WTC11 (cell line): ENCODE data around the gene NELFCD. TPM values are rescaled to one million over a fixed set of nuclear protein-coding genes. Genes with fewer than 3 reads are reported as not detected.

Experiments
- ATAC-seq: fragments of 200-7000 bp; cut with Tn5 transposase; 2 replicates; pipeline ENCODE4 v1.10.0; 2021; ENCODE audit warnings: mild to moderate bottlenecking, moderate library complexity
- CTCF ChIA-PET: fragments of 300-600 bp; sonication (Branson Sonifier 250); formaldehyde crosslinking; loops from one replicate; lab custom pipeline; 2021; ENCODE audit warnings: antibody characterized with exemption; lab: Charles Lee
- POLR2A ChIA-PET: fragments of 350-600 bp; sonication (Branson Sonifier 250); formaldehyde crosslinking; loops from one replicate; lab custom pipeline; 2021; ENCODE audit warnings: antibody characterized with exemption; lab: Charles Lee
- DNase-seq: peaks from one replicate; pipeline ENCODE4 v3.0.0; 2021; ENCODE audit warnings: low spot score
- H3K27ac Mint-ChIP-seq: 2 replicates; pipeline ENCODE4 v1.8.0; 2021; ENCODE audit warnings: mixed read lengths
- H3K27me3 Mint-ChIP-seq: 2 replicates; pipeline ENCODE4 v1.8.0; 2021; ENCODE audit warnings: low read depth, mild to moderate bottlenecking, moderate library complexity, mixed read lengths
- H3K36me3 Mint-ChIP-seq: 2 replicates; pipeline ENCODE4 v1.8.0; 2021; ENCODE audit warnings: mixed read lengths
- H3K4me1 Mint-ChIP-seq: 2 replicates; pipeline ENCODE4 v1.8.0; 2022; ENCODE audit warnings: mixed read lengths
- H3K4me3 Mint-ChIP-seq: 2 replicates; pipeline ENCODE4 v1.8.0; 2021; ENCODE audit warnings: mild to moderate bottlenecking, moderate library complexity, mixed read lengths
- H3K9me3 Mint-ChIP-seq: 2 replicates; pipeline ENCODE4 v1.8.0; 2021; ENCODE audit warnings: mixed read lengths
- ATF1 ChIP-seq: sonication (generic); formaldehyde crosslinking; IDR thresholded peaks from 2 replicates; pipeline ENCODE4 v1.8.1; 2023; ENCODE audit warnings: mild to moderate bottlenecking, moderate library complexity, missing genetic modification reagents
- ETV6 ChIP-seq: sonication (generic); formaldehyde crosslinking; IDR thresholded peaks from 2 replicates; pipeline ENCODE4 v1.8.1; 2022; ENCODE audit warnings: mild to moderate bottlenecking, missing genetic modification reagents
- NR2C2 ChIP-seq: sonication (generic); formaldehyde crosslinking; IDR thresholded peaks from 2 replicates; pipeline ENCODE4 v1.8.0; 2022; ENCODE audit warnings: mild to moderate bottlenecking, missing genetic modification reagents
- OVOL2 ChIP-seq: fragments of 250-450 bp; sonication (Bioruptor Pico); IDR thresholded peaks from 2 replicates; pipeline ENCODE4 v1.9.0; 2021; ENCODE audit warnings: mild to moderate bottlenecking, borderline replicate concordance
- TP53 ChIP-seq: sonication (generic); formaldehyde crosslinking; IDR thresholded peaks from 2 replicates; pipeline ENCODE4 v1.8.1; 2023; ENCODE audit warnings: mild to moderate bottlenecking, missing genetic modification reagents
- ZNF281 ChIP-seq: sonication (generic); formaldehyde crosslinking; IDR thresholded peaks from 2 replicates; pipeline ENCODE4 v1.8.0; 2023; ENCODE audit warnings: mild to moderate bottlenecking, missing genetic modification reagents
- ZNF425 ChIP-seq: fragments of 250-450 bp; sonication (Bioruptor Pico); conservative IDR thresholded peaks from 2 replicates; pipeline ENCODE4 v1.9.0; 2021; ENCODE audit warnings: mild to moderate bottlenecking
- ZNF512 ChIP-seq: sonication (generic); formaldehyde crosslinking; IDR thresholded peaks from 2 replicates; pipeline ENCODE4 v1.8.1; 2022; ENCODE audit warnings: missing genetic modification reagents, borderline replicate concordance
- ZNF671 ChIP-seq: fragments of 250-450 bp; sonication (Bioruptor Pico); IDR thresholded peaks from 2 replicates; pipeline ENCODE4 v1.8.0; 2021; ENCODE audit warnings: mild to moderate bottlenecking
- total RNA-seq: library from RNA; stranded (reverse); gene quantifications from 3 replicates; pipeline ENCODE4 v1.2.3, GENCODE V29; 2021
- TF ChIP-seq, protein P1 (sequence below): sonication (generic); formaldehyde crosslinking; IDR thresholded peaks from 2 replicates; pipeline ENCODE4 v1.8.1; 2022; ENCODE audit warnings: low read depth, missing genetic modification reagents, borderline replicate concordance
- TF ChIP-seq, protein P2 (sequence below): sonication (generic); formaldehyde crosslinking; IDR thresholded peaks from 2 replicates; pipeline ENCODE4 v1.8.1; 2023; ENCODE audit warnings: mild to moderate bottlenecking, missing genetic modification reagents, borderline replicate concordance
- TF ChIP-seq, protein P3 (sequence below): sonication (generic); formaldehyde crosslinking; conservative IDR thresholded peaks from 2 replicates; pipeline ENCODE4 v1.8.1; 2023; ENCODE audit warnings: mild to moderate bottlenecking, low read depth, missing genetic modification reagents, moderate library complexity

Gene NELFCD
- total RNA-seq, 1 experiment from 2014 or later = 66.9 TPM

DNA sequence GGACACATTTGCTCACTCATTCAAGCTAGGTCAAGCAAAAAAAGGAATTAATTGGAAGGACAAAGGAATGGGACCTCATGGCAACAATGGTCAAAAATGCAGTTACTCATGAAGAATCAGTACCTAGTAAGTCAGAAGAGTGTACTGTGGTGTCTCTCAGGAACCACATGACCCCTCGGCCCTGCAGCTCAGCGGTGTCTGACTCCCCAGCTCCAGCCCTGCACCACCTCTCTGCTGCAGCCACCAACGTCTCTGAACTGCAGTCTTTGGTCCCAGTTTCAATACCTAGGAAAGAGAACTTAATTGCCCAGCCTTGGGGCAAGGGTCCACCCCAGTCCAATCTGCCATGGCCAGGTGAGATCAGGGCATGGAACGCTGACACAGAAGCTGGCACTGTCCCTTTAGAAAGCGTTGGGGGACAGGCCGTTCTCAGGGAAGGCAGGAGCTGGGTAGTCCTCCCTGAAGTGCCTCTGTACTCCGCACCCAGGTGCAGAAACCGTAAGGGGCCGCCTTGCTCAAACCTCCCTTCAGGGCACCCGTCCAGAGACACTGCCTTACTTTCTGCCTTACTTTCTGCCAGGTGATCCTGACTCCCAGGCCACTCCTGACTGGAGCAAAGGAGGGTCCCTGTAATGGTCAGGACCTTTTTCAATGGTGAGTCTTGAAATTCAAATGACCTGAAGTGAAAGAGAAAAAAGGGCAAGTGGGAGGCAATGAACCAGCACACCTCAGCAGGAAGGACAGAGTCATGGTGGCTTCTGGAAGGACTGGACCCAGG, 13.2 kb upstream of the NELFCD start:
- Mint-ChIP-seq H3K36me3 (peaks cover 3% of the 10 kb centered on the region; the same call in 1 of the 2 replicates), H3K27me3 (no peaks in the 10 kb centered on the region; the same call in 1 of the 2 replicates), H3K4me3 (no peak overlapping the region), H3K4me1 (no peaks in the 10 kb centered on the region; the same call in 1 of the 2 replicates), H3K9me3 (peaks cover 15% of the 10 kb centered on the region), H3K27ac (no peak overlapping the region)
- DNase-seq (no peak), ATAC-seq (no peak)
- no peak for TF ChIP-seq OVOL2
- TF ChIP-seq, protein P1, sequence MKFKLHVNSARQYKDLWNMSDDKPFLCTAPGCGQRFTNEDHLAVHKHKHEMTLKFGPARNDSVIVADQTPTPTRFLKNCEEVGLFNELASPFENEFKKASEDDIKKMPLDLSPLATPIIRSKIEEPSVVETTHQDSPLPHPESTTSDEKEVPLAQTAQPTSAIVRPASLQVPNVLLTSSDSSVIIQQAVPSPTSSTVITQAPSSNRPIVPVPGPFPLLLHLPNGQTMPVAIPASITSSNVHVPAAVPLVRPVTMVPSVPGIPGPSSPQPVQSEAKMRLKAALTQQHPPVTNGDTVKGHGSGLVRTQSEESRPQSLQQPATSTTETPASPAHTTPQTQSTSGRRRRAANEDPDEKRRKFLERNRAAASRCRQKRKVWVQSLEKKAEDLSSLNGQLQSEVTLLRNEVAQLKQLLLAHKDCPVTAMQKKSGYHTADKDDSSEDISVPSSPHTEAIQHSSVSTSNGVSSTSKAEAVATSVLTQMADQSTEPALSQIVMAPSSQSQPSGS (CRISPR knock-in tag) = no peak
- CTCF ChIA-PET = no interaction called here
- POLR2A ChIA-PET = no interaction called here

- no peak for ATAC-seq
- Mint-ChIP-seq H3K4me3 (no peak overlapping the region), H3K9me3 (peaks cover 15% of the 10 kb centered on the region), H3K36me3 (peaks cover 3% of the 10 kb centered on the region; the same call in 1 of the 2 replicates), H3K27me3 (peaks cover 3% of the 10 kb centered on the region), H3K27ac (no peak overlapping the region), H3K4me1 (no peaks in the 10 kb centered on the region; the same call in 1 of the 2 replicates)
- no peak for DNase-seq
- ChIA-PET POLR2A (no interaction called here), CTCF (no interaction called here)
- TF ChIP-seq ATF1 (CRISPR knock-in tag) = no peak
Measured at GRCh38 chr20:58969439-58969838, 11.6 kb upstream of the NELFCD start.

- POLR2A ChIA-PET = no interaction called here
- TF ChIP-seq ZNF281 (CRISPR knock-in tag) = no peak
- no peak for TF ChIP-seq ZNF512 (CRISPR knock-in tag)
- TF ChIP-seq NR2C2 (CRISPR knock-in tag) = no peak
- no peak for TF ChIP-seq ZNF425 (CRISPR knock-in tag)
- TF ChIP-seq, protein P2, sequence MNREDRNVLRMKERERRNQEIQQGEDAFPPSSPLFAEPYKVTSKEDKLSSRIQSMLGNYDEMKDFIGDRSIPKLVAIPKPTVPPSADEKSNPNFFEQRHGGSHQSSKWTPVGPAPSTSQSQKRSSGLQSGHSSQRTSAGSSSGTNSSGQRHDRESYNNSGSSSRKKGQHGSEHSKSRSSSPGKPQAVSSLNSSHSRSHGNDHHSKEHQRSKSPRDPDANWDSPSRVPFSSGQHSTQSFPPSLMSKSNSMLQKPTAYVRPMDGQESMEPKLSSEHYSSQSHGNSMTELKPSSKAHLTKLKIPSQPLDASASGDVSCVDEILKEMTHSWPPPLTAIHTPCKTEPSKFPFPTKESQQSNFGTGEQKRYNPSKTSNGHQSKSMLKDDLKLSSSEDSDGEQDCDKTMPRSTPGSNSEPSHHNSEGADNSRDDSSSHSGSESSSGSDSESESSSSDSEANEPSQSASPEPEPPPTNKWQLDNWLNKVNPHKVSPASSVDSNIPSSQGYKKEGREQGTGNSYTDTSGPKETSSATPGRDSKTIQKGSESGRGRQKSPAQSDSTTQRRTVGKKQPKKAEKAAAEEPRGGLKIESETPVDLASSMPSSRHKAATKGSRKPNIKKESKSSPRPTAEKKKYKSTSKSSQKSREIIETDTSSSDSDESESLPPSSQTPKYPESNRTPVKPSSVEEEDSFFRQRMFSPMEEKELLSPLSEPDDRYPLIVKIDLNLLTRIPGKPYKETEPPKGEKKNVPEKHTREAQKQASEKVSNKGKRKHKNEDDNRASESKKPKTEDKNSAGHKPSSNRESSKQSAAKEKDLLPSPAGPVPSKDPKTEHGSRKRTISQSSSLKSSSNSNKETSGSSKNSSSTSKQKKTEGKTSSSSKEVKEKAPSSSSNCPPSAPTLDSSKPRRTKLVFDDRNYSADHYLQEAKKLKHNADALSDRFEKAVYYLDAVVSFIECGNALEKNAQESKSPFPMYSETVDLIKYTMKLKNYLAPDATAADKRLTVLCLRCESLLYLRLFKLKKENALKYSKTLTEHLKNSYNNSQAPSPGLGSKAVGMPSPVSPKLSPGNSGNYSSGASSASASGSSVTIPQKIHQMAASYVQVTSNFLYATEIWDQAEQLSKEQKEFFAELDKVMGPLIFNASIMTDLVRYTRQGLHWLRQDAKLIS (CRISPR knock-in tag) = no peak
- no peak for TF ChIP-seq ZNF671 (CRISPR knock-in tag)
- no peak for TF ChIP-seq TP53 (CRISPR knock-in tag)
- no peak for TF ChIP-seq ETV6 (CRISPR knock-in tag)
- TF ChIP-seq, protein P3, sequence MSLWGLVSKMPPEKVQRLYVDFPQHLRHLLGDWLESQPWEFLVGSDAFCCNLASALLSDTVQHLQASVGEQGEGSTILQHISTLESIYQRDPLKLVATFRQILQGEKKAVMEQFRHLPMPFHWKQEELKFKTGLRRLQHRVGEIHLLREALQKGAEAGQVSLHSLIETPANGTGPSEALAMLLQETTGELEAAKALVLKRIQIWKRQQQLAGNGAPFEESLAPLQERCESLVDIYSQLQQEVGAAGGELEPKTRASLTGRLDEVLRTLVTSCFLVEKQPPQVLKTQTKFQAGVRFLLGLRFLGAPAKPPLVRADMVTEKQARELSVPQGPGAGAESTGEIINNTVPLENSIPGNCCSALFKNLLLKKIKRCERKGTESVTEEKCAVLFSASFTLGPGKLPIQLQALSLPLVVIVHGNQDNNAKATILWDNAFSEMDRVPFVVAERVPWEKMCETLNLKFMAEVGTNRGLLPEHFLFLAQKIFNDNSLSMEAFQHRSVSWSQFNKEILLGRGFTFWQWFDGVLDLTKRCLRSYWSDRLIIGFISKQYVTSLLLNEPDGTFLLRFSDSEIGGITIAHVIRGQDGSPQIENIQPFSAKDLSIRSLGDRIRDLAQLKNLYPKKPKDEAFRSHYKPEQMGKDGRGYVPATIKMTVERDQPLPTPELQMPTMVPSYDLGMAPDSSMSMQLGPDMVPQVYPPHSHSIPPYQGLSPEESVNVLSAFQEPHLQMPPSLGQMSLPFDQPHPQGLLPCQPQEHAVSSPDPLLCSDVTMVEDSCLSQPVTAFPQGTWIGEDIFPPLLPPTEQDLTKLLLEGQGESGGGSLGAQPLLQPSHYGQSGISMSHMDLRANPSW = no peak
- no peak overlapping the region for H3K27ac Mint-ChIP-seq
Measured at GRCh38 chr20:58970146-58970545, 10.9 kb upstream of the NELFCD start.

More at GRCh38 chr20:58970146-58970545, 10.9 kb upstream of the NELFCD start:
- ATAC-seq (no peak), DNase-seq (no peak)
- H3K4me3 Mint-ChIP-seq = no peak overlapping the region
- no peaks in the 10 kb centered on the region; the same call in 1 of the 2 replicates for H3K4me1 Mint-ChIP-seq
- peaks cover 17% of the 10 kb centered on the region for H3K9me3 Mint-ChIP-seq
- CTCF ChIA-PET = no interaction called here
- H3K27me3 Mint-ChIP-seq = peaks cover 3% of the 10 kb centered on the region
- peaks cover 4% of the 10 kb centered on the region; the same call in 1 of the 2 replicates for H3K36me3 Mint-ChIP-seq
